Body of pancreas (tissue), 4 donors: ENCODE results near the gene RASAL1. TPM values are rescaled to one million over a fixed set of nuclear protein-coding genes. Genes with fewer than 3 reads are reported as not detected.

Experiments
- ATAC-seq: fragments of 150-250 bp; one replicate; pipeline ENCODE4 v1.9.1; 2016
- DNase-seq, 4 donors: peaks; one replicate each; pipeline ENCODE4 v3.0.0-alpha.2; 2019
- H3K27ac ChIP-seq, 4 donors: fragments of 200-600 bp; sonication (generic); 1 replicate in 3 of 4; 2 replicates in 1 of 4; pipeline versions ENCODE4 v1.5.1 to v1.6.1; 2016 to 2019; ENCODE audit warnings: mild to moderate bottlenecking in 1 of 4, mixed read lengths in 1 of 4, moderate library complexity in 1 of 4
- H3K27me3 ChIP-seq, 2 donors: fragments of 200-600 bp; sonication (generic); one replicate each; pipeline ENCODE4 v1.6.0; 2016; ENCODE audit warnings: mild to moderate bottlenecking in 1 of 2
- H3K36me3 ChIP-seq, 2 donors: fragments of 200-600 bp; sonication (generic); replicated peaks in 1 of 2; 2 replicates each; pipeline ENCODE4 v1.5.1; 2016; ENCODE audit warnings: low read depth in 2 of 2; ENCODE audit not compliant: insufficient read depth in 1 of 2
- H3K4me1 ChIP-seq: fragments of 200-600 bp; sonication (generic); one replicate; pipeline ENCODE4 v1.6.0; 2016
- H3K4me3 ChIP-seq, 2 donors: fragments of 200-600 bp; sonication (generic); 1 replicate in 1 of 2; 2 replicates in 1 of 2; pipeline ENCODE4 v1.5.1; 2016 to 2019
- H3K9me3 ChIP-seq, 3 donors: fragments of 200-600 bp; sonication (generic); 1 replicate in 2 of 3; 2 replicates in 1 of 3; pipeline ENCODE4 v1.5.1; 2016
- POLR2A ChIP-seq, 3 donors: fragments of 450-650 bp; IDR thresholded peaks; one replicate each; pipeline ENCODE4 v1.6.1; 2016; ENCODE audit warnings: antibody characterized with exemption in 3 of 3, mild to moderate bottlenecking in 2 of 3
- WGBS, 2 donors: methylation state at CpG; one replicate each; pipeline ENCODE4 v1.1.5; 2017; 5-methylcytosine and 5-hydroxymethylcytosine counted together
- intact Hi-C: fragments of 100-400 bp; cut with DNase I; formaldehyde crosslinking; loops from one replicate; pipeline ENCODE4 v1.15.1; 2023
- total RNA-seq, 2 donors: library from RNA; depleted of rRNA; stranded (reverse); fragments of >200 nt; gene quantifications; one replicate each; pipeline ENCODE4 v1.1.0, GENCODE V29; 2016
- TF ChIP-seq, protein P1 (sequence below), 7 experiments: fragments of 450-650 bp in 4 of 7; fragments of 200-600 bp in 3 of 7; sonication (generic) in 3 of 7; IDR thresholded peaks; one replicate each; pipeline ENCODE4 v1.5.1; 2016 to 2019; ENCODE audit warnings: antibody characterized with exemption in 7 of 7

RASAL1 gene
- total RNA-seq, 2 donors from 2014 or later: 0.66 to 2.1 TPM

DNA sequence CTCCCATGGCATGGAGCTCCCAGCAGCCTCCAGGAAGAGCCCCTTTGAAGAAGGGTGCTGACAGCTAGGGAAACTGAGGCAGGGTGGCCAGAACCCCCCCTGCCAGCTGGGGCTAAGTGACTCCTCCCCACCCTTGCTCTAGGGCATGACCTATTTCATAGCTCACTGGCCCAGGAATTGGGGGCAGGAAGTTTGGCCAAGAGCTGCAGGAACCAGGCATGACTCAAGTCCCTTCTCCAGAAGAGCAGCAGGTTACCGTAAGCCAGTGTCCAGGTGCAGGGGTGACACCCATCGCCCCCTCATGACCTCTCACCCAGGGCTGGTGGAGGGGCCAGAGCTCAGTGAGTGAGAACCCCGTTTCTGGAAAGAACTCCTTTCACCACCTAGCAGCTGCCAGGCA, 1.9 kb downstream of the RASAL1 start:
- Histone ChIP-seq H3K9me3 (no peaks in the 10 kb centered on the region), H3K4me3 (no peak overlapping the region), H3K27ac (no peak overlapping the region), H3K27me3 (no peaks in the 10 kb centered on the region), H3K36me3 (no peaks in the 10 kb centered on the region), H3K4me1 (peaks cover 19% of the 10 kb centered on the region)
- DNase-seq (no peak), ATAC-seq (no peak)
- intact Hi-C loops: no loop called here
- TF ChIP-seq POLR2A (IDR thresholded peaks at IDR 0.05): no peak
- TF ChIP-seq, protein P1, sequence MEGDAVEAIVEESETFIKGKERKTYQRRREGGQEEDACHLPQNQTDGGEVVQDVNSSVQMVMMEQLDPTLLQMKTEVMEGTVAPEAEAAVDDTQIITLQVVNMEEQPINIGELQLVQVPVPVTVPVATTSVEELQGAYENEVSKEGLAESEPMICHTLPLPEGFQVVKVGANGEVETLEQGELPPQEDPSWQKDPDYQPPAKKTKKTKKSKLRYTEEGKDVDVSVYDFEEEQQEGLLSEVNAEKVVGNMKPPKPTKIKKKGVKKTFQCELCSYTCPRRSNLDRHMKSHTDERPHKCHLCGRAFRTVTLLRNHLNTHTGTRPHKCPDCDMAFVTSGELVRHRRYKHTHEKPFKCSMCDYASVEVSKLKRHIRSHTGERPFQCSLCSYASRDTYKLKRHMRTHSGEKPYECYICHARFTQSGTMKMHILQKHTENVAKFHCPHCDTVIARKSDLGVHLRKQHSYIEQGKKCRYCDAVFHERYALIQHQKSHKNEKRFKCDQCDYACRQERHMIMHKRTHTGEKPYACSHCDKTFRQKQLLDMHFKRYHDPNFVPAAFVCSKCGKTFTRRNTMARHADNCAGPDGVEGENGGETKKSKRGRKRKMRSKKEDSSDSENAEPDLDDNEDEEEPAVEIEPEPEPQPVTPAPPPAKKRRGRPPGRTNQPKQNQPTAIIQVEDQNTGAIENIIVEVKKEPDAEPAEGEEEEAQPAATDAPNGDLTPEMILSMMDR (IDR thresholded peaks at IDR 0.05): no peak
- WGBS, 2 donors: 80% methylated on average over 3 of the region's 3 CpGs; no CpG with 5 or more reads in 1 of the 2 donors

DNA sequence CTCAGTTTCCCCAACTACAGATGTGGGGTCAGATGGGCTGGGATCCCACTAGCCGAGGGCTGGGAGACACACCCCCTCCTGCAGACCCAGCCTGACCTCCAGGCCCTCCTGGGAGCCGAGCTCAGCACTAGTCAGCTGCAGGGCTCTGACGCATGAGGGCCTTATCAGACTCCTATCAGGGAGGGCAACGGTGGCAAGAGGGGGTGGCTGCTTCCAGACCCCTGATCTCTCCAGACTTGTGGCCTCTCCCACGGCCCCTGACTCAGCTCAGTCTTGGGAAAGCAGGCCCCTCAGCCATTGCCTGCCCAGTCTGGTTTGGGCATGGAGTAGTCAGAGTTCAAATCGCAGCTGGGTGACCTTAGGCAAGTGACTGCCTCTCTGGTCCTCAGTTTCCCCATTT, 2.5 kb downstream of the RASAL1 start:
- Histone ChIP-seq H3K27ac (no peak overlapping the region), H3K4me3 (no peak overlapping the region), H3K36me3 (no peaks in the 10 kb centered on the region), H3K4me1 (peaks cover 19% of the 10 kb centered on the region), H3K9me3 (no peaks in the 10 kb centered on the region), H3K27me3 (no peaks in the 10 kb centered on the region)
- intact Hi-C loops: no loop called here
- DNase-seq (no peak), ATAC-seq (no peak)
- TF ChIP-seq, protein P1 (IDR thresholded peaks at IDR 0.05): no peak
- TF ChIP-seq POLR2A (IDR thresholded peaks at IDR 0.05): no peak
- WGBS, 2 donors: 44 to 65% methylated on average over 2 to 6 of the region's 6 CpGs

GRCh38 chr12:113131556-113131955, 4.0 kb downstream of the RASAL1 start:
- no peak overlapping the region for H3K4me3 ChIP-seq
- 67% methylated on average over 1 of the region's 1 CpG; no CpG with 5 or more reads in 1 of the 2 donors for WGBS, 2 donors
- H3K27ac ChIP-seq: no peak overlapping the region
- intact Hi-C loops: no loop called here
- no peaks in the 10 kb centered on the region for H3K36me3 ChIP-seq
- no peaks in the 10 kb centered on the region for H3K9me3 ChIP-seq
- TF ChIP-seq, protein P1 (IDR thresholded peaks at IDR 0.05): no peak
- no peak for TF ChIP-seq POLR2A (IDR thresholded peaks at IDR 0.05)
- no peak for DNase-seq
- ATAC-seq: no peak
- peaks cover 19% of the 10 kb centered on the region for H3K4me1 ChIP-seq
- no peaks in the 10 kb centered on the region for H3K27me3 ChIP-seq

GRCh38 chr12:113130457-113131135, 5.0 kb downstream of the RASAL1 start:
- H3K36me3 ChIP-seq: no peaks in the 10 kb centered on the region
- ATAC-seq (no peak), DNase-seq (peak in 2 of 4 donors; percentile 17 to 26)
- H3K27ac ChIP-seq: no peak overlapping the region
- intact Hi-C loops: no loop called here
- no peaks in the 10 kb centered on the region for H3K9me3 ChIP-seq
- H3K4me3 ChIP-seq: no peak overlapping the region
- TF ChIP-seq, protein P1 (IDR thresholded peaks at IDR 0.05): no peak
- TF ChIP-seq POLR2A (IDR thresholded peaks at IDR 0.05): no peak
- peaks cover 15% of the 10 kb centered on the region for H3K4me1 ChIP-seq
- no peaks in the 10 kb centered on the region for H3K27me3 ChIP-seq
- 30 to 53% methylated on average over 8 to 17 of the region's 18 CpGs for WGBS, 2 donors
